Body of pancreas (tissue), 4 donors: ENCODE measurements around the gene GRB10. TPM values are rescaled to one million over a fixed set of nuclear protein-coding genes. Genes with fewer than 3 reads are reported as not detected.

ENCODE experiments used
- ATAC-seq: fragments of 150-250 bp; one replicate; pipeline ENCODE4 v1.9.1; 2016
- DNase-seq, 4 donors: peaks; one replicate each; pipeline ENCODE4 v3.0.0-alpha.2; 2019
- H3K27ac ChIP-seq, 4 donors: fragments of 200-600 bp; sonication (generic); 1 replicate in 3 of 4; 2 replicates in 1 of 4; pipeline versions ENCODE4 v1.5.1 to v1.6.1; 2016 to 2019; ENCODE audit warnings: mild to moderate bottlenecking in 1 of 4, mixed read lengths in 1 of 4, moderate library complexity in 1 of 4
- H3K27me3 ChIP-seq, 2 donors: fragments of 200-600 bp; sonication (generic); one replicate each; pipeline ENCODE4 v1.6.0; 2016; ENCODE audit warnings: mild to moderate bottlenecking in 1 of 2
- H3K36me3 ChIP-seq, 2 donors: fragments of 200-600 bp; sonication (generic); replicated peaks in 1 of 2; 2 replicates each; pipeline ENCODE4 v1.5.1; 2016; ENCODE audit warnings: low read depth in 2 of 2; ENCODE audit not compliant: insufficient read depth in 1 of 2
- H3K4me1 ChIP-seq: fragments of 200-600 bp; sonication (generic); one replicate; pipeline ENCODE4 v1.6.0; 2016
- H3K4me3 ChIP-seq, 2 donors: fragments of 200-600 bp; sonication (generic); 1 replicate in 1 of 2; 2 replicates in 1 of 2; pipeline ENCODE4 v1.5.1; 2016 to 2019
- H3K9me3 ChIP-seq, 3 donors: fragments of 200-600 bp; sonication (generic); 1 replicate in 2 of 3; 2 replicates in 1 of 3; pipeline ENCODE4 v1.5.1; 2016
- POLR2A ChIP-seq, 3 donors: fragments of 450-650 bp; IDR thresholded peaks; one replicate each; pipeline ENCODE4 v1.6.1; 2016; ENCODE audit warnings: antibody characterized with exemption in 3 of 3, mild to moderate bottlenecking in 2 of 3
- WGBS, 2 donors: methylation state at CpG; one replicate each; pipeline ENCODE4 v1.1.5; 2017; 5-methylcytosine and 5-hydroxymethylcytosine counted together
- intact Hi-C: fragments of 100-400 bp; cut with DNase I; formaldehyde crosslinking; loops from one replicate; pipeline ENCODE4 v1.15.1; 2023
- total RNA-seq, 2 donors: library from RNA; depleted of rRNA; stranded (reverse); fragments of >200 nt; gene quantifications; one replicate each; pipeline ENCODE4 v1.1.0, GENCODE V29; 2016
- TF ChIP-seq, protein P1 (sequence below), 7 experiments: fragments of 450-650 bp in 4 of 7; fragments of 200-600 bp in 3 of 7; sonication (generic) in 3 of 7; IDR thresholded peaks; one replicate each; pipeline ENCODE4 v1.5.1; 2016 to 2019; ENCODE audit warnings: antibody characterized with exemption in 7 of 7

GRB10 gene
- total RNA-seq, 2 donors from 2014 or later = 130 to 229 TPM

DNA sequence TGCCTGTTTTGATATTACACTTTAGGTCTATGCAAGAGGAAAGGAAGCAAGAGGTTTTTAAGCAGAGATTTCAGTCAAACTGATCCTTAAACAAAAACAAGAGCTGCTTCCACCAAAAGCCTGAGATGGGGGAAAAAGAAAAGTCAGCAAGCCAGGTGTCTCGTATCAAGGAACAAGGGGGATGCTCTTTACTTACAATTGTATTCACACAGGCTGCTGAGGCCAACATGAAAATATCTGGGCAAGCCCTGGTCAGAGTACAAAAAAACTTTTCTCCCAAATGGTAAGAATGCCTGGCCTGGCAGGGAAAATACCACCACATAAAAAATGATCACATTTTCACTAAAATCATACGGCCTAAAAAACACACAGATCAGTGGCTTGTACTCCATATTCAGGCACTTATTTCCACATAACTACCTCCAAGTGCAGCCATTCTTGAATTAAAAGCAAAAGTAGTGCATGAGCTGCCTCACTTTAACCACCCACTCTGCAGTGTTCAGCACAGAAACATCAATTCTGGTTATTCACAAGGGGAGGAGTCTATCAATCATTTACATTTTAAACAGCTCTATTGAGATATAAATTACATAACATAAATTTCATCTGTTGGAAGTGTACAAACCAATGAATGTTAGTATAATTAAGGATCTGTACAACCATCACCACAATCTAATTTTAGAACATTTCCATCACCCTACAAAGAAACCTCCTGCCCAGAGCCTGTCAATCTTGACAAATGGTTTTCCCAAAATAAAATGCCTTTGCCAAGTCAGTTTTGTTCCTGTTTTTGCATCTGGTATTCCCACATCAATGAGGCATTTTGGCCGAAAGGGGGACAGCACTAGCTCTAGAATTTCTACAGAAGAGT is 70.2 kb downstream of the GRB10 start:
- H3K9me3 ChIP-seq = no peaks in the 10 kb centered on the region
- TF ChIP-seq POLR2A (IDR thresholded peaks at IDR 0.05) = no peak
- no peak for DNase-seq
- no peaks in the 10 kb centered on the region for H3K36me3 ChIP-seq
- H3K4me1 ChIP-seq = peaks cover 93% of the 10 kb centered on the region
- H3K27ac ChIP-seq = peak overlapping the region in 1 of 4 donors; percentile 39
- intact Hi-C loops = no loop called here
- 23 to 29% methylated on average over 3 of the region's 3 CpGs for WGBS, 2 donors
- H3K27me3 ChIP-seq = no peaks in the 10 kb centered on the region
- no peak for ATAC-seq
- no peak overlapping the region for H3K4me3 ChIP-seq

DNA sequence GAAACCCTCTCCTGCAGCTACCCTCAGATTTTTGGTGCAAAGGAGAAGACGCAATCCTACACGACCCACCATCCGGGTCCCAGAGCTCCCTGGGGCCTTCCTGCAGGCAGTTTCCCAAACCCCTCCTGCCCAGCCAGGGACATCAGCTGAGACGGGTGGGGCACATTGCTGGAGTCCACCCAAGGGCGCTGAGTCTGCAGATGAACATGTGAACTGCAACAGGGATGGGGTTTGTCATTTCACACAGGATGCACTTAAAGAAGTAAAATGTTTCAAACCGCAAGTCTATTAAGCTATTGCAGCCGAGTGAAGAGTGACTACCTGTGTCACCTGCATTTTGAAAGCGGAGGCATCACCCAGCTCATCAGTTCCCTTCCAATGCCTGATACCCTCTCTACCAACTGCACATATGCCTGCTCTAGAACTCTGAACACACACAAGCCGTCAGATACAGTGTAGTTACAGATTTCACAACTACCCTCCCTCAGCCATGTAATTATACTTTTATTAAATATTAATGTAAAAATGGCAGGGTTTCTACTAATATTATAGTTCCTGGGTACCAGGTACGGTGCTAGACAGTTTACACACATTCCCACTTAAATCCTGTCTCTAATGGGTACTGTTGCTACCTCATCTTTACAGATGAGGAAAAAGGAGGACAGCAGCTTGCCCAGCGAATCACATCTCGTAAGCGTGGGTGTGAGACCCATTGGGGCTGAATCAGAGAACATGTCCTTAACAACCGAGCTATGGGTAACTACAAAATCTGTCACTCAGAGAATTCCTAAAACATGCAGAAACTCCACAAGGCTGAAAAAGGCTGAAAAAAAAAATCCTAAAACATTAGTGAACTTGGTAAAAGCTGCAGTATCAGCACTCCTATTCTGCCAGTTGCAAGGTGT is 71.2 kb downstream of the GRB10 start:
- WGBS, 2 donors = 66 to 74% methylated on average over 10 to 14 of the region's 14 CpGs
- Histone ChIP-seq H3K4me3 (no peak overlapping the region), H3K27ac (peak overlapping the region in 2 of 4 donors; percentile 40 to 41), H3K36me3 (no peaks in the 10 kb centered on the region), H3K9me3 (no peaks in the 10 kb centered on the region), H3K4me1 (peaks cover 99% of the 10 kb centered on the region), H3K27me3 (no peaks in the 10 kb centered on the region)
- no peak for ATAC-seq
- intact Hi-C loops = no loop called here
- DNase-seq = peak in 2 of 4 donors; percentile 50 to 55
- no peak for TF ChIP-seq POLR2A (IDR thresholded peaks at IDR 0.05)
- TF ChIP-seq, protein P1, sequence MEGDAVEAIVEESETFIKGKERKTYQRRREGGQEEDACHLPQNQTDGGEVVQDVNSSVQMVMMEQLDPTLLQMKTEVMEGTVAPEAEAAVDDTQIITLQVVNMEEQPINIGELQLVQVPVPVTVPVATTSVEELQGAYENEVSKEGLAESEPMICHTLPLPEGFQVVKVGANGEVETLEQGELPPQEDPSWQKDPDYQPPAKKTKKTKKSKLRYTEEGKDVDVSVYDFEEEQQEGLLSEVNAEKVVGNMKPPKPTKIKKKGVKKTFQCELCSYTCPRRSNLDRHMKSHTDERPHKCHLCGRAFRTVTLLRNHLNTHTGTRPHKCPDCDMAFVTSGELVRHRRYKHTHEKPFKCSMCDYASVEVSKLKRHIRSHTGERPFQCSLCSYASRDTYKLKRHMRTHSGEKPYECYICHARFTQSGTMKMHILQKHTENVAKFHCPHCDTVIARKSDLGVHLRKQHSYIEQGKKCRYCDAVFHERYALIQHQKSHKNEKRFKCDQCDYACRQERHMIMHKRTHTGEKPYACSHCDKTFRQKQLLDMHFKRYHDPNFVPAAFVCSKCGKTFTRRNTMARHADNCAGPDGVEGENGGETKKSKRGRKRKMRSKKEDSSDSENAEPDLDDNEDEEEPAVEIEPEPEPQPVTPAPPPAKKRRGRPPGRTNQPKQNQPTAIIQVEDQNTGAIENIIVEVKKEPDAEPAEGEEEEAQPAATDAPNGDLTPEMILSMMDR (IDR thresholded peaks at IDR 0.05) = no peak

DNA sequence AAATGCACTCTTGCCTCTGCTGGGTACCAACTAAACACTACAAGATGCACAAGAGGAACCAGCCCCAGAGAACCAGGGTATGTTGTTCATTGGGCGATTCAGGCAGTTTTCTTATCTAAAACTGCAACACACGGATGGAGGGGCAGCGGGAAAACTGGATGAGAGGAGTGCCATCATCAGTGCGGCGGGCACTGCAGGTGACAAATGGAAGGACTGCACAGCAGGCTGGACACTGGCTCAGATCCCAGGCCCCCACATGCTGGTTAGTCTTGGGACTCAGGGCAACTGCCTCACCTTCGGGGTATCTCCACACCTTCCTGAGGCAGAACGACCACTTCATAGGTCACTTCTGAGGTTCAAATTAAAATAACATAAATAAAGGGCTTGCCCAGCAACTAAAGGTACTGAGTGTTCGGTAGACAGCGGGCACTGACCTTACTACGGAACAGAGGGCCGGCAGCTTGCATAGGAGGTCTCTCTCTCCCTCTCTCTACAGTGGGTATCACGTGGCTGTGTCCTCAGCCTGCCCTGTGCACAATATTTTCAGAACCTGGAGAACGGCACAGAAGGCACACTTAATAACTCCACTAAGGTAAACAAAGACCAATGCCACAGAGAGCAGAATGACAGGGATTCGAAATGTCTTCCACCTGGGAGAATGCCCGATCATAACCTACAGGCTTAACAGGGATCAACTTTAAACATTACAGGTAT is 72.1 kb downstream of the GRB10 start:
- ATAC-seq (peak; percentile 25), DNase-seq (peak in 2 of 4 donors; percentile 49 to 61)
- intact Hi-C loops = no loop called here
- Histone ChIP-seq H3K4me1 (peaks cover 96% of the 10 kb centered on the region), H3K4me3 (no peak overlapping the region), H3K9me3 (no peaks in the 10 kb centered on the region), H3K27ac (peak overlapping the region in 2 of 4 donors; percentile 40 to 41), H3K27me3 (no peaks in the 10 kb centered on the region), H3K36me3 (no peaks in the 10 kb centered on the region)
- 62 to 64% methylated on average over 15 of the region's 15 CpGs for WGBS, 2 donors
- TF ChIP-seq, protein P1 (IDR thresholded peaks at IDR 0.05) = no peak
- TF ChIP-seq POLR2A (IDR thresholded peaks at IDR 0.05) = no peak

DNA sequence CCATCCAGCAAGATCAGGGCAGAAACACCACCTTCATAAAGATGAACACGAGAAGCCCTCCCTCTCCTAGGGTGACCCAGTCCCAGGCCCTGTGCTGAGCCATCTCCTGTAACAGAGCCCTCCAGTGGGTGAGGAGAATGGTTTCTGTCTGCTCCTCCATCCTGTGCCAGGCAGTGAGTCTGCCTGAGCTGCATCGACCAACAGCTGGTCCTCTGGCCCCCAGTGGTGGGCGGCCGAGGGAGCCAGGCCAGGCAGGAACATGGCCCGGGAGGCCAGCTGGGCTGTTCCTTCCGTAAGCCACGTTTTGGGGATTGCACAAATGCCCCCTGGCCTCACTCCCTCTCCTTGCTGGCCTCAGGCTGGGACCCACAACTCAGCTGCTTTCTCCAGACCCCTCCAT is 73.5 kb downstream of the GRB10 start:
- H3K27me3 ChIP-seq = no peaks in the 10 kb centered on the region
- intact Hi-C loops = no loop called here
- TF ChIP-seq, protein P1 (IDR thresholded peaks at IDR 0.05) = no peak
- TF ChIP-seq POLR2A (IDR thresholded peaks at IDR 0.05) = no peak
- ATAC-seq (no peak), DNase-seq (no peak)
- peak overlapping the region in 2 of 4 donors; percentile 43 to 52 for H3K27ac ChIP-seq
- no peak overlapping the region for H3K4me3 ChIP-seq
- WGBS, 2 donors = 81 to 83% methylated on average over 7 of the region's 7 CpGs
- peaks cover 84% of the 10 kb centered on the region for H3K4me1 ChIP-seq
- no peaks in the 10 kb centered on the region for H3K9me3 ChIP-seq
- H3K36me3 ChIP-seq = no peaks in the 10 kb centered on the region
